ENCODE results near the gene MPZL3. TPM values are rescaled to one million over a fixed set of nuclear protein-coding genes. Genes with fewer than 3 reads are reported as not detected.

Gene MPZL3
- total RNA-seq, 1 experiment from 2014 or later: 0.52 TPM

DNA sequence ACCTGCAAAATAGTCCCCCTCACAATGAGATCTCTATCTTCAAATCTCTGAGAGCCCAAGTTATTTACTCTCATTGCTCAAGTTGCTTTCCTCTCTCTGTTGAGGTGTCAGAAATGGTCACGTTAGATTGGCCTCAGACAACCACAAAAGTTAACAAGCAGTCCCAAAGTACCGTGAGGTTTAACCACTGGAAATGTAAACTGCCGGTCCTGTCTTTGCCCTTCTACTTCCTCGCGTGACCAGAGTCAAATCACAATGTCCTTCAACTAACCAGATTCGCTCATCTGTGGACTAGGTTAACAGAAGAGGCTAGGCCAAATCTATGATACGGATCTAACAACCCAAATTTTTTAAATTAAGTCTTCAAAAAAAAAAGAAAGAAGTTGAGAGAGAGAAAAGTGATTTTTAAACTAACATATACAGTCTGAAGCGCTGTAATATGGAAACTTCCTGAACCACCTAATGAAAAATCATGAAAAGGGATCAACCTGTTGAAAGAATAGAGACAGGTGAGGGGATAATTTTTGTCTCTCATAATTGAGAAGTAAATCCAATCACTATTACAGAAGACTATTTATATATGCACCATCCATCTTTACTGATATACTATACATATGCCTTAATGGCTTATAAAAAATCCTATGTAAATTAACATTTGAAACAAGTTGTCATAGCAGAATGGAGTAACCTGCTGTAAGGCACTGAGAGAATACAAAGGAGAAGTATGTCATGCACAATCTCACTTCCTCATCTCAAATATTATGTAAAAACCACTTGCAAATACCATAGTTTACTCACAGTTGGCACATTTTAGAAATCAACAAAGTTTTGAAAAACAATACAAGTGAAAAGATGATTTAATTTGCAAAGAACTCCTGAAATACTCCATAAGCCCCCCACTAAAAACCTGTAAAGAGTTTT is 24.0 kb downstream of the MPZL3 start:
- CTCF ChIA-PET: no interaction called here
- no peaks in the 10 kb centered on the region for H3K36me3 ChIP-seq (ENCODE audit: insufficient read depth, low read length, poor library complexity, severe bottlenecking)
- POLR2A ChIA-PET (ENCODE audit: low non-redundant PET): no interaction called here
- no TSS peak for BruUV-seq (replicated peaks)
- no peaks in the 10 kb centered on the region for H3K4me1 ChIP-seq (ENCODE audit: insufficient read depth, low read length, poor library complexity, severe bottlenecking)
- intact Hi-C loops (cut with micrococcal nuclease; ENCODE audit: unreplicated experiment): no loop called here
- no peak overlapping the region for H3K4me3 ChIP-seq (ENCODE audit: low read depth, low read length, poor library complexity, severe bottlenecking)
- DNase-seq (ENCODE audit: low spot score): no peak
- H3K9me3 ChIP-seq (ENCODE audit: low read depth, low read length, poor library complexity, severe bottlenecking): no peaks in the 10 kb centered on the region
- TF ChIP-seq EZH2 (IDR thresholded peaks at IDR 0.05; ENCODE audit: borderline replicate concordance, low read depth, low read length, poor library complexity, severe bottlenecking): no peak
- TF ChIP-seq, protein P1, sequence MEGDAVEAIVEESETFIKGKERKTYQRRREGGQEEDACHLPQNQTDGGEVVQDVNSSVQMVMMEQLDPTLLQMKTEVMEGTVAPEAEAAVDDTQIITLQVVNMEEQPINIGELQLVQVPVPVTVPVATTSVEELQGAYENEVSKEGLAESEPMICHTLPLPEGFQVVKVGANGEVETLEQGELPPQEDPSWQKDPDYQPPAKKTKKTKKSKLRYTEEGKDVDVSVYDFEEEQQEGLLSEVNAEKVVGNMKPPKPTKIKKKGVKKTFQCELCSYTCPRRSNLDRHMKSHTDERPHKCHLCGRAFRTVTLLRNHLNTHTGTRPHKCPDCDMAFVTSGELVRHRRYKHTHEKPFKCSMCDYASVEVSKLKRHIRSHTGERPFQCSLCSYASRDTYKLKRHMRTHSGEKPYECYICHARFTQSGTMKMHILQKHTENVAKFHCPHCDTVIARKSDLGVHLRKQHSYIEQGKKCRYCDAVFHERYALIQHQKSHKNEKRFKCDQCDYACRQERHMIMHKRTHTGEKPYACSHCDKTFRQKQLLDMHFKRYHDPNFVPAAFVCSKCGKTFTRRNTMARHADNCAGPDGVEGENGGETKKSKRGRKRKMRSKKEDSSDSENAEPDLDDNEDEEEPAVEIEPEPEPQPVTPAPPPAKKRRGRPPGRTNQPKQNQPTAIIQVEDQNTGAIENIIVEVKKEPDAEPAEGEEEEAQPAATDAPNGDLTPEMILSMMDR (conservative IDR thresholded peaks at IDR 0.05; ENCODE audit: low read depth, low read length): no peak
- peaks cover 46% of the 10 kb centered on the region for H3K27me3 ChIP-seq (replicated peaks; ENCODE audit: insufficient read depth, low read depth, low read length, poor library complexity)
- H3K27ac ChIP-seq (ENCODE audit: low read depth, low read length, poor library complexity, severe bottlenecking): no peak overlapping the region

DNA sequence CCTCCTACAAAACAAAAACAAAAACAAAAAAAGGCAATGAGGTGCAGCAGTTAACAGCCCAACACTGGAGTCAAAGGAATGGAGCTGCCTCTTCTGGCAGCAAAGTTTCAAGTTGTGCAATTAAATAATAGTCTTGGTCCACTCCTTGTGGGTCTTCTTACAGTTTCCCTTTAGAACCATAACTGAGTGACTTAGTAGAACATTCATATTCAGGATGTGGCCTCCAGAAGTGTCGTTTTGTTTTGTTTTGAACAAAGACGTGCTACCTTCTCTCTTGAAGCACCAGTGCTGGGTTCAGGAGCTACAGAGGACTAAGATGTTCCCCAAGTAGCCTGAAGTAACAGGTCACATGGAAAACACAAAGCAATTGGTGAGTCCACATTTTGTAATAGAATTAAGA is 25.4 kb downstream of the MPZL3 start:
- Histone ChIP-seq H3K27me3 (replicated peaks; ENCODE audit: insufficient read depth, low read depth, low read length, poor library complexity) (peaks cover 59% of the 10 kb centered on the region), H3K4me1 (ENCODE audit: insufficient read depth, low read length, poor library complexity, severe bottlenecking) (no peaks in the 10 kb centered on the region), H3K36me3 (ENCODE audit: insufficient read depth, low read length, poor library complexity, severe bottlenecking) (no peaks in the 10 kb centered on the region), H3K4me3 (ENCODE audit: low read depth, low read length, poor library complexity, severe bottlenecking) (no peak overlapping the region), H3K9me3 (ENCODE audit: low read depth, low read length, poor library complexity, severe bottlenecking) (no peaks in the 10 kb centered on the region), H3K27ac (ENCODE audit: low read depth, low read length, poor library complexity, severe bottlenecking) (no peak overlapping the region)
- no peak for DNase-seq (ENCODE audit: low spot score)
- TF ChIP-seq, protein P1 (conservative IDR thresholded peaks at IDR 0.05; ENCODE audit: low read depth, low read length): no peak
- intact Hi-C loops (cut with micrococcal nuclease; ENCODE audit: unreplicated experiment): no loop called here
- ChIA-PET CTCF (no interaction called here), POLR2A (ENCODE audit: low non-redundant PET) (no interaction called here)
- no TSS peak for BruUV-seq (replicated peaks)

DNA sequence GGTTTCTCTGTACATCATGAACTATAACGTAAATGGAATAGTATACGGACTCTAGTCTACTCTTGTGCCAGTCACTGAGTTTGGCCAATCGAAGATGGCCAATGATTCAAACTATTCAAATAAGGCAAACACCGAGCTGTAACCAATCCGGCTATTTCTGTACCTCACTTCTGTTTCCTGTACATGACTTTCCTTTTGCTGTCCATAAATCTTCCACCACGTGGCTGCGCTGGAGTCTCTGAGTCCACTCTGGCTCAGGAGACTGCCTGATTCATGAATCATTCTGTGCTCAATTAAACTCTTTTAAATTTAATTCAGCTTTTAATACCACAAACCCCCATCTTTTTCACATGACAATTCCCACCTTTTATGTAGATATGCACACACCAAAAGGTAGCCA is 25.9 kb downstream of the MPZL3 start:
- DNase-seq (ENCODE audit: low spot score): peak; percentile 22
- CTCF ChIA-PET: no interaction called here
- intact Hi-C loops (cut with micrococcal nuclease; ENCODE audit: unreplicated experiment): no loop called here
- no peaks in the 10 kb centered on the region for H3K4me1 ChIP-seq (ENCODE audit: insufficient read depth, low read length, poor library complexity, severe bottlenecking)
- no peak for TF ChIP-seq EZH2 (IDR thresholded peaks at IDR 0.05; ENCODE audit: borderline replicate concordance, low read depth, low read length, poor library complexity, severe bottlenecking)
- TF ChIP-seq, protein P1 (conservative IDR thresholded peaks at IDR 0.05; ENCODE audit: low read depth, low read length): 0 out of 2 replicates have a peak, but pooled peaks have one; percentile 13
- H3K36me3 ChIP-seq (ENCODE audit: insufficient read depth, low read length, poor library complexity, severe bottlenecking): no peaks in the 10 kb centered on the region
- H3K27me3 ChIP-seq (replicated peaks; ENCODE audit: insufficient read depth, low read depth, low read length, poor library complexity): peaks cover 59% of the 10 kb centered on the region
- H3K27ac ChIP-seq (ENCODE audit: low read depth, low read length, poor library complexity, severe bottlenecking): no peak overlapping the region
- BruUV-seq (replicated peaks): no TSS peak
- no peak overlapping the region for H3K4me3 ChIP-seq (ENCODE audit: low read depth, low read length, poor library complexity, severe bottlenecking)
- H3K9me3 ChIP-seq (ENCODE audit: low read depth, low read length, poor library complexity, severe bottlenecking): no peaks in the 10 kb centered on the region
- POLR2A ChIA-PET (ENCODE audit: low non-redundant PET): no interaction called here
